ENCODE data around the gene SPTA1.

SPTA1 gene

GRCh38 chr1:158730453-158730852, 43.9 kb upstream of the SPTA1 start:
- H3K27ac ChIP-seq = no peak overlapping the region
- no peak overlapping the region for H3K9ac ChIP-seq
- H3K9me3 ChIP-seq (ENCODE audit: control insufficient read depth, low read length) = no peaks in the 10 kb centered on the region
- no peaks in the 10 kb centered on the region for H3K27me3 ChIP-seq (ENCODE audit: control insufficient read depth, insufficient read depth, low read length)
- H3K4me2 ChIP-seq (ENCODE audit: low read length) = no peak overlapping the region
- H3K4me3 ChIP-seq (ENCODE audit: low read depth, low read length) = no peak overlapping the region
- no peaks in the 10 kb centered on the region for H3K36me3 ChIP-seq (ENCODE audit: control insufficient read depth, insufficient read depth, low read length)
- H3K4me1 ChIP-seq = no peaks in the 10 kb centered on the region
- TF ChIP-seq CTCF (IDR thresholded peaks at IDR 0.05) = no peak
- H2AFZ ChIP-seq = no peak overlapping the region
- H3K79me2 ChIP-seq = no peaks in the 10 kb centered on the region

- Histone ChIP-seq H3K9me3 (ENCODE audit: control insufficient read depth, low read length) (no peaks in the 10 kb centered on the region), H3K4me2 (ENCODE audit: low read length) (no peak overlapping the region), H3K4me1 (no peaks in the 10 kb centered on the region), H3K9ac (no peak overlapping the region), H3K36me3 (ENCODE audit: control insufficient read depth, insufficient read depth, low read length) (no peaks in the 10 kb centered on the region), H3K27ac (no peak overlapping the region), H3K4me3 (ENCODE audit: low read depth, low read length) (no peak overlapping the region), H3K79me2 (no peaks in the 10 kb centered on the region), H2AFZ (no peak overlapping the region), H3K27me3 (ENCODE audit: control insufficient read depth, insufficient read depth, low read length) (no peaks in the 10 kb centered on the region)
- TF ChIP-seq CTCF (IDR thresholded peaks at IDR 0.05) = no peak
Measured at GRCh38 chr1:158728510-158729225, 42.2 kb upstream of the SPTA1 start.

- Histone ChIP-seq H3K9ac (no peak overlapping the region), H3K27me3 (ENCODE audit: control insufficient read depth, insufficient read depth, low read length) (no peaks in the 10 kb centered on the region), H3K9me3 (ENCODE audit: control insufficient read depth, low read length) (no peaks in the 10 kb centered on the region), H2AFZ (no peak overlapping the region), H3K36me3 (ENCODE audit: control insufficient read depth, insufficient read depth, low read length) (no peaks in the 10 kb centered on the region), H3K4me1 (no peaks in the 10 kb centered on the region), H3K4me3 (ENCODE audit: low read depth, low read length) (no peak overlapping the region), H3K4me2 (ENCODE audit: low read length) (no peak overlapping the region), H3K79me2 (no peaks in the 10 kb centered on the region), H3K27ac (no peak overlapping the region)
- no peak for TF ChIP-seq CTCF (IDR thresholded peaks at IDR 0.05)
Measured at GRCh38 chr1:158724442-158724841, 37.9 kb upstream of the SPTA1 start.

GRCh38 chr1:158720620-158721019, 34.1 kb upstream of the SPTA1 start, which contains the start of gene OR6K3:
OR6K3 (minus strand) TSS chr1:158720720; CDS start chr1:158718115, 2,605 bp downstream.
- Histone ChIP-seq H3K4me2 (ENCODE audit: low read length) (no peak within 1 kb of the TSS), H3K4me1 (no peaks in the 10 kb centered on the region), H3K36me3 (ENCODE audit: control insufficient read depth, insufficient read depth, low read length) (no peaks in the 10 kb centered on the region), H3K27ac (no peak within 1 kb of the TSS), H3K9me3 (ENCODE audit: control insufficient read depth, low read length) (no peaks in the 10 kb centered on the region), H3K27me3 (ENCODE audit: control insufficient read depth, insufficient read depth, low read length) (no peaks in the 10 kb centered on the region), H3K79me2 (no peaks in the 10 kb centered on the region), H3K9ac (no peak within 1 kb of the TSS), H2AFZ (no peak within 1 kb of the TSS), H3K4me3 (ENCODE audit: low read depth, low read length) (no peak within 1 kb of the TSS)
- no peak for TF ChIP-seq CTCF (IDR thresholded peaks at IDR 0.05)

GRCh38 chr1:158719664-158720063, 33.1 kb upstream of the SPTA1 start:
- H3K4me1 ChIP-seq = no peaks in the 10 kb centered on the region
- H3K4me3 ChIP-seq (ENCODE audit: low read depth, low read length) = no peak overlapping the region
- no peaks in the 10 kb centered on the region for H3K79me2 ChIP-seq
- no peak overlapping the region for H3K9ac ChIP-seq
- H3K36me3 ChIP-seq (ENCODE audit: control insufficient read depth, insufficient read depth, low read length) = no peaks in the 10 kb centered on the region
- H2AFZ ChIP-seq = no peak overlapping the region
- no peak overlapping the region for H3K27ac ChIP-seq
- no peak for TF ChIP-seq CTCF (IDR thresholded peaks at IDR 0.05)
- H3K9me3 ChIP-seq (ENCODE audit: control insufficient read depth, low read length) = no peaks in the 10 kb centered on the region
- no peaks in the 10 kb centered on the region for H3K27me3 ChIP-seq (ENCODE audit: control insufficient read depth, insufficient read depth, low read length)
- no peak overlapping the region for H3K4me2 ChIP-seq (ENCODE audit: low read length)

Data from parathyroid adenoma (tissue), 2 donors.